Type B pancreatic cell (in vitro differentiated cells): ENCODE results near the gene AKIP1. TPM values are rescaled to one million over a fixed set of nuclear protein-coding genes. Genes with fewer than 3 reads are reported as not detected.

Source experiments
- DNase-seq: peaks from one replicate; pipeline ENCODE4 v3.0.0; 2021; ENCODE audit warnings: mixed read lengths; ENCODE audit not compliant: unreplicated experiment; ENCODE audit errors: extremely low spot score
- H3K27ac Mint-ChIP-seq: 2 replicates; pipeline ENCODE4 v1.8.0; 2021; ENCODE audit warnings: mild to moderate bottlenecking, mixed read lengths
- H3K27me3 Mint-ChIP-seq: 2 replicates; pipeline ENCODE4 v1.8.0; 2021; ENCODE audit warnings: mixed read lengths
- H3K36me3 Mint-ChIP-seq: 2 replicates; pipeline ENCODE4 v1.8.0; 2021; ENCODE audit warnings: mixed read lengths
- H3K4me1 Mint-ChIP-seq: one replicate; pipeline ENCODE4 v1.8.0; 2021; ENCODE audit warnings: mixed read lengths; ENCODE audit not compliant: unreplicated experiment
- H3K4me3 Mint-ChIP-seq: 2 replicates; pipeline ENCODE4 v1.8.0; 2021; ENCODE audit warnings: mild to moderate bottlenecking, mixed read lengths
- H3K9me3 Mint-ChIP-seq: 2 replicates; pipeline ENCODE4 v1.8.0; 2021; ENCODE audit warnings: mixed read lengths
- total RNA-seq: library from RNA; stranded (reverse); gene quantifications from 2 replicates; pipeline ENCODE4 v1.2.1, GENCODE V29; 2021; ENCODE audit warnings: low replicate concordance
- TF ChIP-seq, protein P1 (sequence below): fragments of 200-600 bp; sonication (generic); conservative IDR thresholded peaks from 2 replicates; pipeline ENCODE4 v1.5.0; 2021; ENCODE audit warnings: antibody characterized with exemption, mild to moderate bottlenecking

Gene AKIP1
- total RNA-seq, 1 donor from 2014 or later: 16.5 TPM

- Mint-ChIP-seq H3K27me3 (no peaks in the 10 kb centered on the region), H3K4me1 (peaks cover 10% of the 10 kb centered on the region), H3K27ac (no peak overlapping the region), H3K4me3 (no peak overlapping the region), H3K9me3 (no peaks in the 10 kb centered on the region), H3K36me3 (no peaks in the 10 kb centered on the region)
- TF ChIP-seq, protein P1, sequence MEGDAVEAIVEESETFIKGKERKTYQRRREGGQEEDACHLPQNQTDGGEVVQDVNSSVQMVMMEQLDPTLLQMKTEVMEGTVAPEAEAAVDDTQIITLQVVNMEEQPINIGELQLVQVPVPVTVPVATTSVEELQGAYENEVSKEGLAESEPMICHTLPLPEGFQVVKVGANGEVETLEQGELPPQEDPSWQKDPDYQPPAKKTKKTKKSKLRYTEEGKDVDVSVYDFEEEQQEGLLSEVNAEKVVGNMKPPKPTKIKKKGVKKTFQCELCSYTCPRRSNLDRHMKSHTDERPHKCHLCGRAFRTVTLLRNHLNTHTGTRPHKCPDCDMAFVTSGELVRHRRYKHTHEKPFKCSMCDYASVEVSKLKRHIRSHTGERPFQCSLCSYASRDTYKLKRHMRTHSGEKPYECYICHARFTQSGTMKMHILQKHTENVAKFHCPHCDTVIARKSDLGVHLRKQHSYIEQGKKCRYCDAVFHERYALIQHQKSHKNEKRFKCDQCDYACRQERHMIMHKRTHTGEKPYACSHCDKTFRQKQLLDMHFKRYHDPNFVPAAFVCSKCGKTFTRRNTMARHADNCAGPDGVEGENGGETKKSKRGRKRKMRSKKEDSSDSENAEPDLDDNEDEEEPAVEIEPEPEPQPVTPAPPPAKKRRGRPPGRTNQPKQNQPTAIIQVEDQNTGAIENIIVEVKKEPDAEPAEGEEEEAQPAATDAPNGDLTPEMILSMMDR: no peak
- no peak for DNase-seq
These were observed 26.7 kb downstream of the AKIP1 start for GRCh38 chr11:8937659-8938058.

GRCh38 chr11:8941341-8942103 is 30.5 kb downstream of the AKIP1 start:
- no peaks in the 10 kb centered on the region for H3K36me3 Mint-ChIP-seq
- no peaks in the 10 kb centered on the region for H3K4me1 Mint-ChIP-seq
- no peak for DNase-seq
- no peak overlapping the region for H3K27ac Mint-ChIP-seq
- H3K27me3 Mint-ChIP-seq: no peaks in the 10 kb centered on the region
- no peaks in the 10 kb centered on the region for H3K9me3 Mint-ChIP-seq
- no peak overlapping the region for H3K4me3 Mint-ChIP-seq
- TF ChIP-seq, protein P1: no peak

- Mint-ChIP-seq H3K4me1 (no peaks in the 10 kb centered on the region), H3K9me3 (no peaks in the 10 kb centered on the region), H3K36me3 (no peaks in the 10 kb centered on the region), H3K27me3 (no peaks in the 10 kb centered on the region), H3K27ac (no peak within 1 kb of the TSS), H3K4me3 (no peak within 1 kb of the TSS)
- no peak for DNase-seq
- TF ChIP-seq, protein P1: no peak
These were observed 31.6 kb downstream of the AKIP1 start, which contains the start of gene ASCL3 for GRCh38 chr11:8942518-8943066. ASCL3 (minus strand) TSS chr11:8943016; CDS start chr11:8938161, 4,855 bp downstream.

DNA sequence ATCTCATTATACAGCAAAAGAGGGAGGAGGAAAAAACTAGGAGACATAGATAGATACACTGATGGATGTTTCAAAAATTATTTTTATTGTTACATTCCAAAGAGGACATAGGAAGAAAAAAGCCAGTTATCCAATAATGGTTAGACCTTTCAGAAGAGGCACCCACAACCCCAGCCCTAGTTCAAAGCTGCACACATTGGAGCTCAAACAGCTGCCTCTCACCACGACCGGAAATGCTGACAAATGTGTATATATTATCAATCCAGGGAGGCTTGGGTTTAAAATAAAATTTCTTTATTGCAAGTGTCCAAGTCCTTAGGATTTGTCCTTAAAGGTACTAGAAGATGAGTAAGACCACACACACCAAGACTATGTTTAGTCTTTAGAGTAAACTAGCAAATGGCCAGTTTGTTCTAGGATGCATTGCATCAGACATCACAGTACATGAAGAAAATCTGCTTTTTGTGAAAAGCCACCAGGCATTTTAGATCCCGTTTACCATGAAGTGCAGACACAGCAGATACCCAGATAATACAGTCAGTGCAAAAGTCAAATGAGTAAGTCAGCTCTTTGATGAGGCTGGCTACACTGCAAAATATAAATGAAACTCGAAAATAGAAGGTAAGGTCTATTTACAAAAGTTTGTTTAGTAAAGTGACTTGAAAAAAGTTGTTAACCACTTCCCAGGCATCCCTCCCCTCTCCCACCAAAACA is 36.4 kb downstream of the AKIP1 start:
- DNase-seq: no peak
- Mint-ChIP-seq H3K9me3 (no peaks in the 10 kb centered on the region), H3K4me3 (no peak overlapping the region), H3K27ac (no peak overlapping the region), H3K4me1 (peaks cover 4% of the 10 kb centered on the region), H3K36me3 (peaks cover 7% of the 10 kb centered on the region), H3K27me3 (no peaks in the 10 kb centered on the region)
- TF ChIP-seq, protein P1: no peak

GRCh38 chr11:8948886-8949285 is 37.9 kb downstream of the AKIP1 start:
- no peaks in the 10 kb centered on the region for H3K9me3 Mint-ChIP-seq
- H3K27ac Mint-ChIP-seq: no peak overlapping the region
- peaks cover 4% of the 10 kb centered on the region for H3K4me1 Mint-ChIP-seq
- TF ChIP-seq, protein P1: no peak
- H3K36me3 Mint-ChIP-seq: peaks cover 10% of the 10 kb centered on the region
- no peak for DNase-seq
- H3K4me3 Mint-ChIP-seq: no peak overlapping the region
- no peaks in the 10 kb centered on the region for H3K27me3 Mint-ChIP-seq
